Hepatocyte (in vitro differentiated cells): ENCODE data around the gene PPFIBP2.

Experiments used
- EZH2 ChIP-seq: fragments of 200-600 bp; sonication (generic); IDR thresholded peaks from 2 replicates; pipeline ENCODE4 v1.6.1; 2016; ENCODE audit warnings: antibody characterized with exemption, mild to moderate bottlenecking, borderline replicate concordance
- TF ChIP-seq, protein P1 (sequence below): fragments of 200-600 bp; sonication (generic); IDR thresholded peaks from 2 replicates; pipeline ENCODE4 v1.5.1; 2016; ENCODE audit warnings: antibody characterized with exemption, mild to moderate bottlenecking; ENCODE audit not compliant: poor library complexity

DNA sequence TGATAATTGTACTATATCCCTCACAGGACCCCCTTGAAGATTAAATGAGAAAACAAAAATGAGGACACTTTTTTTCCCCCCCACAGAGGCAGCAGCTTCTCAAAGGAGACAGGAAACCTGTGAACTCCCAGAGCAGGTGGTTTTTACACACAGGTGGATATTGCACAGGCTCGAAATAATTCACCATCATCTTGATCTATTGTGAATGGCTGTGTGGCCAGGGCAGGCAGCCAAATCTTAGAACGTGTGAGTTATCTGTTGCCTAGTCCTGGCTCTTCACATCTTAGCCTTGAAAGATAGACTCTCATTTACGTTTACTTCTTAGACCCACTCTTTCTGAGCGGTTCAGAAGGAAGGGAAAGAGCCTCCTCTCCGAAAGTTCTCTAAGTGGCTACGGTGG, 23.5 kb downstream of the PPFIBP2 start:
- TF ChIP-seq, protein P1, sequence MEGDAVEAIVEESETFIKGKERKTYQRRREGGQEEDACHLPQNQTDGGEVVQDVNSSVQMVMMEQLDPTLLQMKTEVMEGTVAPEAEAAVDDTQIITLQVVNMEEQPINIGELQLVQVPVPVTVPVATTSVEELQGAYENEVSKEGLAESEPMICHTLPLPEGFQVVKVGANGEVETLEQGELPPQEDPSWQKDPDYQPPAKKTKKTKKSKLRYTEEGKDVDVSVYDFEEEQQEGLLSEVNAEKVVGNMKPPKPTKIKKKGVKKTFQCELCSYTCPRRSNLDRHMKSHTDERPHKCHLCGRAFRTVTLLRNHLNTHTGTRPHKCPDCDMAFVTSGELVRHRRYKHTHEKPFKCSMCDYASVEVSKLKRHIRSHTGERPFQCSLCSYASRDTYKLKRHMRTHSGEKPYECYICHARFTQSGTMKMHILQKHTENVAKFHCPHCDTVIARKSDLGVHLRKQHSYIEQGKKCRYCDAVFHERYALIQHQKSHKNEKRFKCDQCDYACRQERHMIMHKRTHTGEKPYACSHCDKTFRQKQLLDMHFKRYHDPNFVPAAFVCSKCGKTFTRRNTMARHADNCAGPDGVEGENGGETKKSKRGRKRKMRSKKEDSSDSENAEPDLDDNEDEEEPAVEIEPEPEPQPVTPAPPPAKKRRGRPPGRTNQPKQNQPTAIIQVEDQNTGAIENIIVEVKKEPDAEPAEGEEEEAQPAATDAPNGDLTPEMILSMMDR, result no peak
- TF ChIP-seq EZH2, result no peak
